ENCODE results near the gene USP19.

Gene USP19

GRCh38 chr3:49132437-49133225 lies 12.0 kb upstream of the USP19 start, which contains the start of gene LAMB2:
TSS of gene LAMB2 (minus strand) at chr3:49133050. CDS start at chr3:49132867, 183 bp downstream.
- peak; percentile 30 for DNase-seq (ENCODE audit: low read depth)

GRCh38 chr3:49132073-49132436 lies 11.4 kb upstream of the USP19 start:
- no peak for DNase-seq (ENCODE audit: low read depth)

GRCh38 chr3:49131576-49131975 lies 11.0 kb upstream of the USP19 start:
- DNase-seq (ENCODE audit: low read depth) = no peak

GRCh38 chr3:49131040-49131439 lies 10.4 kb upstream of the USP19 start:
- no peak for DNase-seq (ENCODE audit: low read depth)

GRCh38 chr3:49124991-49125670 lies 4.5 kb upstream of the USP19 start:
- DNase-seq (ENCODE audit: low read depth) = no peak

GRCh38 chr3:49124203-49124602 lies 3.6 kb upstream of the USP19 start:
- no peak for DNase-seq (ENCODE audit: low read depth)

- DNase-seq (ENCODE audit: low read depth) = no peak
These were observed 3.1 kb upstream of the USP19 start for GRCh38 chr3:49123687-49124086.

- DNase-seq (ENCODE audit: low read depth) = no peak
These were observed 2.4 kb upstream of the USP19 start for GRCh38 chr3:49122886-49123545.

- no peak for DNase-seq (ENCODE audit: low read depth)
These were observed 1.8 kb upstream of the USP19 start for GRCh38 chr3:49122451-49122850.

- DNase-seq (ENCODE audit: low read depth) = no peak
These were observed 1.4 kb upstream of the USP19 start for GRCh38 chr3:49122022-49122421.

- no peak for DNase-seq (ENCODE audit: low read depth)
These were observed 611 bp upstream of the USP19 start for GRCh38 chr3:49121132-49121736.

- no peak for DNase-seq (ENCODE audit: low read depth)
These were observed 556 bp downstream of the USP19 start for GRCh38 chr3:49120096-49120437.

- no peak for DNase-seq (ENCODE audit: low read depth)
These were observed 1.2 kb downstream of the USP19 start for GRCh38 chr3:49119439-49119838.

GRCh38 chr3:49119036-49119435 lies 1.6 kb downstream of the USP19 start:
- DNase-seq (ENCODE audit: low read depth) = no peak

- DNase-seq (ENCODE audit: low read depth) = no peak
These were observed 8.4 kb downstream of the USP19 start for GRCh38 chr3:49112262-49112661.

GRCh38 chr3:49111347-49111746 lies 9.3 kb downstream of the USP19 start:
- no peak for DNase-seq (ENCODE audit: low read depth)

GRCh38 chr3:49110780-49111179 lies 9.8 kb downstream of the USP19 start:
- DNase-seq (ENCODE audit: low read depth) = no peak

GRCh38 chr3:49108346-49108745 lies 12.3 kb downstream of the USP19 start:
- DNase-seq (ENCODE audit: low read depth) = no peak

GRCh38 chr3:49104427-49105291 lies 16.0 kb downstream of the USP19 start, which contains the start of gene QARS1:
TSS of gene QARS1 (minus strand) at chr3:49104757. CDS start at chr3:49104733, 24 bp downstream.
- DNase-seq (ENCODE audit: low read depth) = peak; percentile 64

GRCh38 chr3:49104052-49104426 lies 16.6 kb downstream of the USP19 start:
- no peak for DNase-seq (ENCODE audit: low read depth)

- DNase-seq (ENCODE audit: low read depth) = no peak
These were observed 20.5 kb downstream of the USP19 start for GRCh38 chr3:49100046-49100615.
